ENCODE results near the gene RNASE11.

GRCh38 chr14:20606190-20606901 lies 18.5 kb upstream of the RNASE11 start:
- TF ChIP-seq EZH2 (IDR thresholded peaks at IDR 0.05; ENCODE audit: low read length, missing control alignments) (no peak), CTCF (conservative IDR thresholded peaks at IDR 0.05 in 1 of 2, IDR thresholded peaks at IDR 0.05 in 1 of 2; ENCODE audit: low read depth in 1 of 2, low read length in 2 of 2) (peak; percentile 47 to 51)
